GM18867 (cell line): ENCODE results near the gene PSD4.

Experiments
- ATAC-seq: cut with Tn5 transposase; IDR thresholded peaks from one replicate; pipeline ENCODE4 v1.9.1; 2021; ENCODE audit warnings: mild to moderate bottlenecking, moderate library complexity; ENCODE audit not compliant: unreplicated experiment

The PSD4 gene

DNA sequence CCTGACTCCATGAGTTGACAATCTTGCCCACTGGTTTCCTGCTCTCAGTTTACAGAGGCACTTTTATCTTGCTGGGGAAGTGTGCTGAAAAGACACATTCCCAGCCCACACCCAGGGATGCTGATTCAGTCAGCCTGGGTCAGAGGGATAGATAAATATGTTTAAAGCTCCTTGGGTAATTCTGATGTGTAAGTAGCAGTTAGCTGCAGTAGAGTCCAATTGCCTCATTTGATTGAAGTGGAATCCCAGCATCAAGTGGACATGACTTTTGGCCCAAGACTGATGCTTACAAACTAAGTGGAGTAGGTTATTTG, 29.4 kb downstream of the PSD4 start:
- no peak for ATAC-seq

- ATAC-seq: peak; percentile 78
These were observed 30.2 kb downstream of the PSD4 start for GRCh38 chr2:113203901-113204519.

DNA sequence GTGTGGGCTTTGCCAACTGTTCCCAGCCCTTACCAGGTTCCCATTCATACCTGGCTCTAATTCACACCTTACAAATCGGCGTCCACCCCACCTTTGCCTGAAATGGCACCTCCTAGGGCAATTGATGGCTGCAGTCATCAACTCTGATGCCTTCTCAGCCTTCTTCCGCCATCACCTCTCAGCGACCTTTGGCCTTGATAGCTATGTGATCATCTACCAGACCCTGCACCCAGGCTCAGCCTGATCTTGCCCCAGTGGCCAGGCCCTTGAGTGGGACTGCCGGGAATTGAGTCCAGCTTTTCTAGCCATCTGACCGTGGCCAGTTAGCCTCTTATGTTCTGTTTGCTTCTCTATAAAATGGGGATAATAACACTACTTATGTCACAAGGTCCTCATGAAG, 32.5 kb downstream of the PSD4 start:
- ATAC-seq: no peak

DNA sequence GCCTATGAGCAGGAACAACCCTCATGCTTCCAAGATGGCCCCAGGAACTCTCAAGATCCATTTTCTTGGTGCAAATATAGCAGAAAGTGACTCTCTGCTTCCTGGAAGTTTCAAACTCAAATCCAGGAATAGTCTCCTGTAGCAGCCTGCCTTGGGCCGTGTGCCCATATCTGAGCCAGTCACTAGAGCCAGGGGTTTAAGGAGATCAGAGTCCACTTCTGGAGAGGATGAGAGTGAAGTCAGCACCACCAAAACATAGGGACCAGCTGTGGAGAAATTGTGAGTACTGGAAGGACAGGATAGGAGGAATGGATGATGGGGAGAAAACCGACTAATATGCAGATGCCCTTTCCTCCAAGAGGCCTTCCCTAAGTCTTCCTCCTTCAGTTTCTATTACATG, 33.2 kb downstream of the PSD4 start:
- ATAC-seq: no peak

- no peak for ATAC-seq
These were observed 34.6 kb downstream of the PSD4 start for GRCh38 chr2:113208396-113208795.

- ATAC-seq: no peak
These were observed 35.4 kb downstream of the PSD4 start for GRCh38 chr2:113209011-113209645.

GRCh38 chr2:113209646-113210171, 35.9 kb downstream of the PSD4 start:
- ATAC-seq: no peak

GRCh38 chr2:113211226-113212105, 37.7 kb downstream of the PSD4 start:
- ATAC-seq: no peak

GRCh38 chr2:113212245-113213060, 38.7 kb downstream of the PSD4 start:
- ATAC-seq: no peak

GRCh38 chr2:113213061-113213930, 39.5 kb downstream of the PSD4 start:
- ATAC-seq: no peak

DNA sequence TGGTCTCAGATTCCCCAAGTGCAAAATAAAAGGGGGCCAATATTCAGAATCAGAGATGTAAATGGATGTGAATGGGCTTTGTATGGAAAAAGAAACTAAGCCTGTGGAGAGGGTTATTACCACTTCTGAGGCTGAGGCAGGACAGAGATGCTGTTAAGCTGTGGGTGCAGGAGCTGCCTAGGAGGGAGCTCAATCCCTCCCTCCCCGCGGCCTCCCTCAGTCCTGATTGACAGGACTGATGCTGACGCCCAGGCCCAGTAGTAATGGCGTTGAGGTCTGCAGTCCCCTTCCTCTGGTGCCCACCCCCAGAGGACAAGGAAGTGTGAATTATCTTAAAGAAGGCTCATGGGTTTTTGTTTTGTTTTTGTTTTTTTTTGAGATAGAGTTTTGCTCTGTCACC, 40.4 kb downstream of the PSD4 start:
- no peak for ATAC-seq

DNA sequence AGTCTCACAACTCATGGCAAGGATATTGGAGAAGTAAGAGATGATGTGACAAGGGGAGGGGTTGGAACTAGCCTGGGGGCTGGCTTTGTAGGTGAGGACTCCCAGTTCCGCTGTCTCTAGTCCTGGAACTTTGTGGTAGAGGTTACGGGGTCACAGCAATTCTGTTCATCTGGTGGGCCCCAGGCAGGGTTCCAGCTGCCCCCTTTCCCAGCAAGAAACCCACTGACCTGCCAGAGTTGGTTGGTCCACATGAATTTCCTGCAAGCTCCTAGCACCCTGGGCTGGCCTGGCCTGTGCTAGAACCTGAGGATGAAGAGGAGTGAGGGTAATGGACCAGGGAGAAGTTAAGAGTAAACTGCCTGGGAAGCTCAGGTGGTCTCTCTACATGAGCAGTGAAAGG, 41.3 kb downstream of the PSD4 start:
- no peak for ATAC-seq

- no peak for ATAC-seq
These were observed 42.5 kb downstream of the PSD4 start for GRCh38 chr2:113216321-113216720.

- no peak for ATAC-seq
These were observed 43.2 kb downstream of the PSD4 start for GRCh38 chr2:113216891-113217454.

- no peak for ATAC-seq
These were observed 43.9 kb downstream of the PSD4 start for GRCh38 chr2:113217455-113218282.

- ATAC-seq: no peak
These were observed 44.7 kb downstream of the PSD4 start for GRCh38 chr2:113218283-113219091.

DNA sequence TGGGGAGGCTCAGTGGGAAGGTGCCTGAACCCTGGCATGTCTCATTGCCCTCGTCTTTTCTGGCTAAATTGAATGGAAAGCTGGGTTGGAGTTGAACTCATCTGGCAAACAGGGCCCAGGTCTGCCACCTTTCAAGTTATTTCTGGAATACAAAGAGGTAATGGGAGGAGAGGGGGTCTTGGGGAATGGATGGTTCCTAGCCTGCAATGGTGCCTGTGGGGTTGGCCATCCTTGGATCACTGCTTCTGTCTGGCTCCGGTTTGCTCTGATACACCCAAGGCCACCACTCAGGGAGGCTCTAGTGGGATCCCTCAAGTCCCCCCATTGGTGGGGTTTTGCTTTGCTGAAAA, 45.3 kb downstream of the PSD4 start:
- ATAC-seq: no peak

GRCh38 chr2:113219525-113219888, 45.7 kb downstream of the PSD4 start:
- no peak for ATAC-seq
